ENCODE measurements around the gene UNC45B. TPM values are rescaled to one million over a fixed set of nuclear protein-coding genes. Genes with fewer than 3 reads are reported as not detected.

Gene UNC45B, protein sequence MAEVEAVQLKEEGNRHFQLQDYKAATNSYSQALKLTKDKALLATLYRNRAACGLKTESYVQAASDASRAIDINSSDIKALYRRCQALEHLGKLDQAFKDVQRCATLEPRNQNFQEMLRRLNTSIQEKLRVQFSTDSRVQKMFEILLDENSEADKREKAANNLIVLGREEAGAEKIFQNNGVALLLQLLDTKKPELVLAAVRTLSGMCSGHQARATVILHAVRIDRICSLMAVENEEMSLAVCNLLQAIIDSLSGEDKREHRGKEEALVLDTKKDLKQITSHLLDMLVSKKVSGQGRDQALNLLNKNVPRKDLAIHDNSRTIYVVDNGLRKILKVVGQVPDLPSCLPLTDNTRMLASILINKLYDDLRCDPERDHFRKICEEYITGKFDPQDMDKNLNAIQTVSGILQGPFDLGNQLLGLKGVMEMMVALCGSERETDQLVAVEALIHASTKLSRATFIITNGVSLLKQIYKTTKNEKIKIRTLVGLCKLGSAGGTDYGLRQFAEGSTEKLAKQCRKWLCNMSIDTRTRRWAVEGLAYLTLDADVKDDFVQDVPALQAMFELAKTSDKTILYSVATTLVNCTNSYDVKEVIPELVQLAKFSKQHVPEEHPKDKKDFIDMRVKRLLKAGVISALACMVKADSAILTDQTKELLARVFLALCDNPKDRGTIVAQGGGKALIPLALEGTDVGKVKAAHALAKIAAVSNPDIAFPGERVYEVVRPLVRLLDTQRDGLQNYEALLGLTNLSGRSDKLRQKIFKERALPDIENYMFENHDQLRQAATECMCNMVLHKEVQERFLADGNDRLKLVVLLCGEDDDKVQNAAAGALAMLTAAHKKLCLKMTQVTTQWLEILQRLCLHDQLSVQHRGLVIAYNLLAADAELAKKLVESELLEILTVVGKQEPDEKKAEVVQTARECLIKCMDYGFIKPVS
- total RNA-seq (ENCODE audit: unreplicated experiment): 1.9 TPM
- long read RNA-seq: 0 reads

DNA sequence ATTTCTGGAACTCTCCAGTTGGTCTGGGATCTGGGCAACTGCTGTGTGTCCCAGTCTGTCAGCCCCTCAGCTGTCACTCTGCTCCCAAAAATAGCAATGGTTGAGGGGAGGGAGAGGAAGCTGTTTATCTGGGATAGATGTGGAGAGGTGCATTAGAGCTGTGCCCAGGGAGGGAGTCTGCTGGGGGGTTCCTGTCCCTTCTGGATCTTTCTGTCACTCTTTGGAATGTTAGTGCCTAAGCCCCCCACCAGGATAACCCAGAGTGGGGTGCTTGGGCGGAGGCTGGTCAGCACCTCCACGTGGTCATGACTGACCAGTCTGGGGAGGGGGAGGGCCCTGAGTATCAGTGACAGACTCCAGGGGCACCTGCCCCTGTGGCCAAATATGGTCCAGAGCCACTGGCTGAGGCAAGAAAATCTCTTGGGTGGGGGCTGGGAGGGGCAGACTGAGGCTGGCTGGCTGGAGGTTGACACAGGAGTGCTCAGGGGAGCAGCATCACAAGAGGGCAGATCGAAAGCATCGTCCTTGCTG lies at the start of gene UNC45B:
Gene UNC45B (plus strand): TSS at position 443 of the 531 bp plus-strand sequence. CDS start 447 bp downstream, outside the sequence.
- Mint-ChIP-seq H3K27me3 (ENCODE audit: unreplicated experiment) (peaks cover 3% of the 10 kb centered on the region), H3K4me3 (ENCODE audit: unreplicated experiment) (no peak within 1 kb of the TSS), H3K36me3 (ENCODE audit: low read depth, unreplicated experiment) (no peaks in the 10 kb centered on the region), H3K27ac (ENCODE audit: unreplicated experiment) (no peak within 1 kb of the TSS), H3K9me3 (ENCODE audit: unreplicated experiment) (no peaks in the 10 kb centered on the region), H3K4me1 (ENCODE audit: unreplicated experiment) (peaks cover 22% of the 10 kb centered on the region)
- DNase-seq (ENCODE audit: low spot score): no peak
- TF ChIP-seq CTCF (IDR thresholded peaks at IDR 0.05; ENCODE audit: unreplicated experiment): no peak

GRCh38 chr17:35099908-35100307 lies 47.7 kb upstream of the UNC45B start:
- H3K4me1 Mint-ChIP-seq (ENCODE audit: unreplicated experiment): no peaks in the 10 kb centered on the region
- DNase-seq (ENCODE audit: low spot score): no peak
- H3K36me3 Mint-ChIP-seq (ENCODE audit: low read depth, unreplicated experiment): peaks cover 17% of the 10 kb centered on the region
- H3K27me3 Mint-ChIP-seq (ENCODE audit: unreplicated experiment): no peaks in the 10 kb centered on the region
- no peaks in the 10 kb centered on the region for H3K9me3 Mint-ChIP-seq (ENCODE audit: unreplicated experiment)
- no peak overlapping the region for H3K27ac Mint-ChIP-seq (ENCODE audit: unreplicated experiment)
- H3K4me3 Mint-ChIP-seq (ENCODE audit: unreplicated experiment): no peak overlapping the region
- no peak for TF ChIP-seq CTCF (IDR thresholded peaks at IDR 0.05; ENCODE audit: unreplicated experiment)

DNA sequence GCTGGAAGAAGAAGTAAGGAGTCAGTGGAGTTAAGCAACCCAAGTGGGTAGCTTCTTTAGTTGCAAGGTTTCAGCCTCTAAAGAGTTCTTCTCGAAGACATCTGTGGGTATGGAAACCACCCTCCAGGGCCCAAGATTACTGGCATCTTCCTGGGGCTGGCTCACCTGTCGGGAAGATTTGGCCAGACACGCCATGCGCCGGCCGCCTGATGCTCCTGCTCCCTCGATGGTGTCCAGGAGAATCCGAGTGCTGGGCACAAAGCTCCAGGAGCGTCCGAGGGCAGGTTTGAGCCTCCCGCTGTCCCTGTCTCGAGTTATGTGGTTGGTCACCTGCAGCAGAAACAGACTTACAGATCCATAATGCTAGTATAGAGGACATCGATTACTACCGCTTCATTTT lies 46.6 kb upstream of the UNC45B start:
- Mint-ChIP-seq H3K36me3 (ENCODE audit: low read depth, unreplicated experiment) (peaks cover 27% of the 10 kb centered on the region), H3K27me3 (ENCODE audit: unreplicated experiment) (no peaks in the 10 kb centered on the region), H3K4me1 (ENCODE audit: unreplicated experiment) (no peaks in the 10 kb centered on the region), H3K27ac (ENCODE audit: unreplicated experiment) (no peak overlapping the region), H3K4me3 (ENCODE audit: unreplicated experiment) (no peak overlapping the region), H3K9me3 (ENCODE audit: unreplicated experiment) (no peaks in the 10 kb centered on the region)
- DNase-seq (ENCODE audit: low spot score): no peak
- TF ChIP-seq CTCF (IDR thresholded peaks at IDR 0.05; ENCODE audit: unreplicated experiment): no peak

DNA sequence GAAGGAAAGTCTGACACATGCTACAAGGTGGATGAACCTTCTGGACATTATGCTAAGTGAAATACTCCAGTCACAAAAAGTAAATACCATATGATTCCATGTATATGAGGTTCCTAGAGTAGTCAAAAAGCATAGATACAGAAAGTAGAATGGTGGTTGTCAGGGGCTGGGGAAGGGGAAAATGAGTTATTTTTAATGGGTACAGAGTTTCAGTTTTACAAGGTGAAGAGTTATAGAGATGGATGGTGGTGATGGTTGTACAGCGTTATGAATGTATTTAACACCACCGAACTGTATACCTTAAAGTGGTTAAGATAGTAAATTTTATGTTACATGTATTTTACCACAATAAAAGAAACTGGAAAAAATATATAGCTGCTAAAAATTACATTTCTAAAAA lies 45.9 kb upstream of the UNC45B start:
- no peak overlapping the region for H3K27ac Mint-ChIP-seq (ENCODE audit: unreplicated experiment)
- H3K9me3 Mint-ChIP-seq (ENCODE audit: unreplicated experiment): no peaks in the 10 kb centered on the region
- H3K4me3 Mint-ChIP-seq (ENCODE audit: unreplicated experiment): no peak overlapping the region
- TF ChIP-seq CTCF (IDR thresholded peaks at IDR 0.05; ENCODE audit: unreplicated experiment): no peak
- no peaks in the 10 kb centered on the region for H3K4me1 Mint-ChIP-seq (ENCODE audit: unreplicated experiment)
- DNase-seq (ENCODE audit: low spot score): no peak
- no peaks in the 10 kb centered on the region for H3K27me3 Mint-ChIP-seq (ENCODE audit: unreplicated experiment)
- H3K36me3 Mint-ChIP-seq (ENCODE audit: low read depth, unreplicated experiment): peaks cover 33% of the 10 kb centered on the region
